ENCODE measurements around the gene GNA12.

The GNA12 gene

DNA sequence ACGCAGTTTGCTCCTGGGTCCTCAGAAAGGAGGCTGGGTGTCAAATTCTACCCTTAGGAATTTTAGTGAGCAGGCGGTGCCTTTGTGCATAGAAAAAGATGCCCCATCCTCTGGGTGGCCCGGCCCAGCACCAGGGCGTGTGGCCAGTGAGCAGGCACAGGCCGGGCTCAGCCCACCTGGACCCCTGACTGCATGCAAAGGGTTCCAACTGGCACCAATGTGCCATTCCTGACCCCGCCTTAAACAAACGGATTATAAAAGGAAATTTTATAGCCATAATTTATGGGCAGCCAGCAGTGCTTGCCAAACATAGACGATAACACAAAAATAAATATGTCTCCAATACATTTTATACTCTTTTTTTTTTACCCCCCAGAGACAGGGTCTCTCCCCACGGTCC is 40.1 kb upstream of the GNA12 start:
- DNase-seq (ENCODE audit: low read depth) = no peak

GRCh38 chr7:2883101-2883500 is 39.0 kb upstream of the GNA12 start:
- TF ChIP-seq, protein P1, sequence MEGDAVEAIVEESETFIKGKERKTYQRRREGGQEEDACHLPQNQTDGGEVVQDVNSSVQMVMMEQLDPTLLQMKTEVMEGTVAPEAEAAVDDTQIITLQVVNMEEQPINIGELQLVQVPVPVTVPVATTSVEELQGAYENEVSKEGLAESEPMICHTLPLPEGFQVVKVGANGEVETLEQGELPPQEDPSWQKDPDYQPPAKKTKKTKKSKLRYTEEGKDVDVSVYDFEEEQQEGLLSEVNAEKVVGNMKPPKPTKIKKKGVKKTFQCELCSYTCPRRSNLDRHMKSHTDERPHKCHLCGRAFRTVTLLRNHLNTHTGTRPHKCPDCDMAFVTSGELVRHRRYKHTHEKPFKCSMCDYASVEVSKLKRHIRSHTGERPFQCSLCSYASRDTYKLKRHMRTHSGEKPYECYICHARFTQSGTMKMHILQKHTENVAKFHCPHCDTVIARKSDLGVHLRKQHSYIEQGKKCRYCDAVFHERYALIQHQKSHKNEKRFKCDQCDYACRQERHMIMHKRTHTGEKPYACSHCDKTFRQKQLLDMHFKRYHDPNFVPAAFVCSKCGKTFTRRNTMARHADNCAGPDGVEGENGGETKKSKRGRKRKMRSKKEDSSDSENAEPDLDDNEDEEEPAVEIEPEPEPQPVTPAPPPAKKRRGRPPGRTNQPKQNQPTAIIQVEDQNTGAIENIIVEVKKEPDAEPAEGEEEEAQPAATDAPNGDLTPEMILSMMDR (conservative IDR thresholded peaks at IDR 0.05; ENCODE audit: control insufficient read depth, insufficient read depth, low read depth, low read length) = no peak
- DNase-seq (ENCODE audit: low read depth) = no peak
- no peak overlapping the region for H3K4me3 ChIP-seq (ENCODE audit: control insufficient read depth, low read depth, low read length)

More for the DNA sequence above, 40.1 kb upstream of the GNA12 start:
- TF ChIP-seq, protein P1 (conservative IDR thresholded peaks at IDR 0.05; ENCODE audit: control insufficient read depth, insufficient read depth, low read depth, low read length) = no peak
- H3K4me3 ChIP-seq (ENCODE audit: control insufficient read depth, low read depth, low read length) = no peak overlapping the region

GRCh38 chr7:2882111-2882510 is 38.0 kb upstream of the GNA12 start:
- no peak overlapping the region for H3K4me3 ChIP-seq (ENCODE audit: control insufficient read depth, low read depth, low read length)
- TF ChIP-seq, protein P1 (conservative IDR thresholded peaks at IDR 0.05; ENCODE audit: control insufficient read depth, insufficient read depth, low read depth, low read length) = no peak
- no peak for DNase-seq (ENCODE audit: low read depth)

- DNase-seq (ENCODE audit: low read depth) = no peak
- no peak overlapping the region for H3K4me3 ChIP-seq (ENCODE audit: control insufficient read depth, low read depth, low read length)
- TF ChIP-seq, protein P1 (conservative IDR thresholded peaks at IDR 0.05; ENCODE audit: control insufficient read depth, insufficient read depth, low read depth, low read length) = no peak
Observed at GRCh38 chr7:2880874-2881533, 36.9 kb upstream of the GNA12 start.

DNA sequence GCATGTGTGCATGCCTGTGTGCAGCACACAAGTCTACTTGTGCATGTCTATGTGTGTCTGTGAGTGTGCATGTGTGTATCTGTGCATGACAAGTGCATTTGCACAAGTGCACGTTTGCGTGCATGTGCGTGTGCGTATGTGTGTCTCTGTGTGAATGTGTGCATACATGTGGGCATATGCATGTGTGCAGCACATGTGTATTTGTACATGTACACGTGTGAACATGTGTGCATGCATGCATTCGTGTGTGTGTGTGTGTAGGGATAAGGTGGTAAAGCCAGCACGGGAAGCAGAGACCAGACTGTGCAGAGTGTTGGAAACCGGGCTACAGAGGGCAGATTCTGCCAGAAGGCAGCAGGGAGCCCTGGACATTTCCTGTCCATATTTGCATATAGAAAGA is 35.9 kb upstream of the GNA12 start:
- TF ChIP-seq, protein P1 (conservative IDR thresholded peaks at IDR 0.05; ENCODE audit: control insufficient read depth, insufficient read depth, low read depth, low read length) = no peak
- no peak for DNase-seq (ENCODE audit: low read depth)
- H3K4me3 ChIP-seq (ENCODE audit: control insufficient read depth, low read depth, low read length) = no peak overlapping the region

DNA sequence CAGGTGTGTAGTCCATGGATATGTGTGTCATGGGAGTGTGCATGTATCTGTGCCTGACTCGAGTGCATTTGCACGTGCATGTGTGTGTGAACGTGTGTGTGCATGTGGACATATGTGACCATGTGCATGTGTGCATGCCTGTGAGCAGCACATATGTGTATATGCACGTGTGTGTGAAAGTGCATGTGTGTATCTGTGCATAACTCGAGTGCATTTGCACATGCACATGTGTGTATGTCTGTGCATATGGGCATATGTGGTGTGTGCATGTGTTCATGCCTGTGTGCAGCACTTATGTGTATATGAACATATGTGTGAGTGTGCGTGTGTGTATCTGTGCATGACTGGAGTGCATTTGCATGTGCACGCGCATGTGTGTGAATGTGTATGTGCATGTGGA is 35.2 kb upstream of the GNA12 start:
- no peak overlapping the region for H3K4me3 ChIP-seq (ENCODE audit: control insufficient read depth, low read depth, low read length)
- TF ChIP-seq, protein P1 (conservative IDR thresholded peaks at IDR 0.05; ENCODE audit: control insufficient read depth, insufficient read depth, low read depth, low read length) = no peak
- no peak for DNase-seq (ENCODE audit: low read depth)

DNA sequence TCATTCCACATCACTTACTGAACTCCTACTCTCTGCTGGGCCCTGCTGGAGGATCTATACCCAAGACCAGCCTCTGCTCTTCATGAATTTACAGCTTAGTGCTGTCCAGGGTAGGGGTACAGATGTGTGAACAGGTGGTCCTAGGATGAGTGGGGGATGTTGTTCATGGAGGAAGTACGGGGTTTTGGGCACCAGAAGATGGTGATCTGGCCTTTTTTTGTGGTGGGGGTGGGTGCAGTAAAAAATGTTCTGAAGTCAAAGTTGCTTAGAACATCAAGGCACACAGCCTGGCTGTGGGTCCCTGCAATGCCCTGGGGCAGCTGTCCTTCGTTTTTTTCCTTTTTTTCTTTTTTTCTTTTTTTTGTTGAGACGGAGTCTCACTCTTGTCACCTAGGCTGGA is 34.2 kb upstream of the GNA12 start:
- no peak for DNase-seq (ENCODE audit: low read depth)
- H3K4me3 ChIP-seq (ENCODE audit: control insufficient read depth, low read depth, low read length) = no peak overlapping the region
- TF ChIP-seq, protein P1 (conservative IDR thresholded peaks at IDR 0.05; ENCODE audit: control insufficient read depth, insufficient read depth, low read depth, low read length) = no peak

Measured in fibroblast of mammary gland (primary cell).